ENCODE measurements around the gene GNB1. TPM values are rescaled to one million over a fixed set of nuclear protein-coding genes. Genes with fewer than 3 reads are reported as not detected.

GNB1 gene
- total and polyA plus RNA-seq, 9 of the 15 experiments (the other 6 are each of a cell fraction or from before 2014, with no cell fraction given), result 34.3 to 388 (median 114) TPM

DNA sequence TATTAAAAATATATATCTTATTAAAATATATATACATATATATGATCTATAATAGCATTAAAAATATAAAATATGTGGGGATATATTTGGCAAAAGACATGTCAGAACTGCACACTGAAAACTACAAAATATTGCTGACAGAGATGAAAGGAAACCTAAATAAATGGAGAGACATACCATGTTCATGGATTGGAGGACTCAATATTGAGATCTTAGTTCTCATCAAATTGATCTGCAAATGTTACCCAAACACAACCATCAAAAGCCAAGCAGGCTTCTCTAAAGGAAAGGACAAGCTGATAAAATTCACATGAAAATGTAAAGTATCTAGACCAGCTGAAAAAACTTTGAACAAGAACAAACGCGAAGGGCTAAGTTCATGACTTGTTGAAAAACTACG lies 119.8 kb downstream of the GNB1 start:
- DNase-seq (ENCODE audit: extremely low read depth in 1 of 4, low spot score in 3 of 4) (no peak), FAIRE-seq (peak; percentile 6), ATAC-seq (no peak)
- ChIA-PET POLR2A (interaction anchor here (0.7 to 1.6 kb wide), 2 partner anchors 9 to 11 kb away, joined by 4 to 6 read pairs; no protein-coding TSS in a partner anchor), CTCF (ENCODE audit: low intra/inter-chr PET ratio) (no interaction called here)
- BruUV-seq (replicated peaks), result no TSS peak
- no peak overlapping the region for H3K4me2 ChIP-seq (ENCODE audit: insufficient read depth, low read length)
- peaks cover 20% of the 10 kb centered on the region for H3K9me3 ChIP-seq (replicated peaks; ENCODE audit: control insufficient read depth, insufficient read depth, low read depth, low read length)
- H3K79me2 ChIP-seq (ENCODE audit: control insufficient read depth, insufficient read depth, low read length), result peaks cover 97% of the 10 kb centered on the region
- WGBS (ENCODE audit: insufficient coverage, low coverage, missing lambda C conversion rate), result 96% methylated on average over 3 of the region's 3 CpGs
- in situ Hi-C loops (cut with MboI) (no loop called here), intact Hi-C loops (cut with micrococcal nuclease) (no loop called here)
- H4K20me1 ChIP-seq (replicated peaks; ENCODE audit: control insufficient read depth, insufficient read depth, low read length), result peaks cover 11% of the 10 kb centered on the region; the same call in 1 of the 2 replicates
- no peaks in the 10 kb centered on the region for H3K27me3 ChIP-seq (ENCODE audit: control insufficient read depth in 2 of 2, insufficient read depth in 2 of 2, low read length in 2 of 2)
- no peak overlapping the region for H3K27ac ChIP-seq (ENCODE audit: extremely low read depth, low read depth, low read length)
- H3K4me3 ChIP-seq, result no peak overlapping the region
- TF ChIP-seq MCM7 (IDR thresholded peaks at IDR 0.05) (no peak), THRAP3 (IDR thresholded peaks at IDR 0.05; ENCODE audit: borderline replicate concordance) (no peak), C11orf30 (IDR thresholded peaks at IDR 0.05; ENCODE audit: low read depth) (0 out of 2 replicates have a peak, but pooled peaks have one; percentile 2), ZNF668 (CRISPR knock-in tag; IDR thresholded peaks at IDR 0.05) (no peak), NCOA6 (IDR thresholded peaks at IDR 0.05) (no peak), FOXA3 (CRISPR knock-in tag; conservative IDR thresholded peaks at IDR 0.05 in 1 of 2, IDR thresholded peaks at IDR 0.05 in 1 of 2) (no peak), ATF7 (IDR thresholded peaks at IDR 0.05) (no peak), PRDM10 (IDR thresholded peaks at IDR 0.05; ENCODE audit: partially characterized antibody) (no peak), TAF9B (IDR thresholded peaks at IDR 0.05; ENCODE audit: partially characterized antibody) (no peak), RREB1 (CRISPR knock-in tag; IDR thresholded peaks at IDR 0.05) (no peak), ZNF316 (IDR thresholded peaks at IDR 0.05) (peak; percentile 60)
- H3K9me1 ChIP-seq (ENCODE audit: control insufficient read depth, insufficient read depth, low read length), result no peaks in the 10 kb centered on the region
- H3K36me3 ChIP-seq (ENCODE audit: control insufficient read depth, insufficient read depth, low read length), result peaks cover 88% of the 10 kb centered on the region
- peaks cover 12 to 16% of the 10 kb centered on the region in 2 experiments for H3K4me1 ChIP-seq (replicated peaks in 1 of 2; ENCODE audit: control insufficient read depth in 2 of 2, insufficient read depth in 2 of 2, low read length in 2 of 2)
- H2AFZ ChIP-seq (ENCODE audit: low read depth, low read length), result no peak overlapping the region
- no peak overlapping the region for H3K9ac ChIP-seq (ENCODE audit: insufficient read depth in 1 of 2, low read depth in 2 of 2, low read length in 2 of 2)
